ENCODE data around the gene FAM13A.

DNA sequence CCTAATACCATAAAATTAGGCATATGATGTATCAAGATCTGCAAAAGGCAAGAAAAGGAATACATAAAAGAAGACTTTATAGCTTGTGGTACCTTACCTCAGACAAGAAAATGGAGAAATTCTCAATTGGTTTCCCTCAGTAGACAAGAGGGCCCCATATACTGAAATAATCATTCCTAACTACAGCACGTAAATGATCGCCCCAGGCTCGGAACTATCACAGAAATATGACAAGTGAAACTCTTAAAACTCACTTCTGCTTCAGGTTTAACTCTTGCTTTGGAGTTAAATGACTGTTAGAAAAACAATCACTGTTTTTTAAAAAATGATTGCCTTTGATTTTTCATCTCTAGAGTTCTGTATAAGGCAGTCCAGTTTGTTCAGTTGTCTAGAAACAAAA is 320.7 kb downstream of the FAM13A start:
- TF ChIP-seq EZH2 (IDR thresholded peaks at IDR 0.05; ENCODE audit: insufficient read depth, poor library complexity, severe bottlenecking) (no peak), EZH2phosphoT487 (IDR thresholded peaks at IDR 0.05; ENCODE audit: insufficient read depth, low read depth) (no peak)
